DND-41 (cell line): ENCODE results near the gene ING1.

Experiments
- ATAC-seq: fragments of 200-7000 bp; cut with Tn5 transposase; 3 replicates; pipeline ENCODE4 v1.9.1; 2021; ENCODE audit warnings: low read depth; ENCODE audit not compliant: insufficient read depth
- DNase-seq: peaks from one replicate; pipeline ENCODE4 v3.0.0-alpha.2; 2020
- H2AFZ ChIP-seq: 2 replicates; pipeline ENCODE4 v1.6.0; 2012; ENCODE audit warnings: low read depth, low read length
- H3K27ac ChIP-seq: 2 replicates; pipeline ENCODE4 v1.5.1; 2012; ENCODE audit warnings: low read length, inconsistent platforms
- H3K27me3 ChIP-seq: fragments of 200-600 bp; sonication (generic); 2 replicates; pipeline ENCODE4 v1.6.0; 2012; ENCODE audit warnings: low read length, mild to moderate bottlenecking, inconsistent platforms; ENCODE audit not compliant: insufficient read depth, poor library complexity
- H3K36me3 ChIP-seq: 2 replicates; pipeline ENCODE4 v1.5.1; 2012; ENCODE audit warnings: low read length, inconsistent platforms; ENCODE audit not compliant: insufficient read depth
- H3K4me1 ChIP-seq: 2 replicates; pipeline ENCODE4 v1.5.1; 2012; ENCODE audit warnings: mild to moderate bottlenecking, low read length; ENCODE audit not compliant: insufficient read depth
- H3K4me2 ChIP-seq: 2 replicates; pipeline ENCODE4 v1.6.0; 2012; ENCODE audit warnings: mild to moderate bottlenecking, moderate library complexity, low read length, inconsistent platforms; ENCODE audit not compliant: insufficient read depth
- H3K4me3 ChIP-seq, 2 experiments: fragments of 200-600 bp in 1 of 2; shearing (Covaris generic) in 1 of 2; 2 replicates each; pipeline ENCODE4 v1.5.1; 2012 to 2016; ENCODE audit warnings: inconsistent platforms in 2 of 2, low read length in 2 of 2, mild to moderate bottlenecking in 2 of 2, low read depth in 1 of 2, moderate library complexity in 1 of 2
- H3K79me2 ChIP-seq: 2 replicates; pipeline ENCODE4 v1.6.0; 2012; ENCODE audit warnings: low read length, inconsistent platforms; ENCODE audit not compliant: insufficient read depth
- H3K9ac ChIP-seq: 2 replicates; pipeline ENCODE4 v1.6.0; 2012; ENCODE audit warnings: low read depth, mild to moderate bottlenecking, inconsistent platforms, low read length, moderate library complexity
- H3K9me3 ChIP-seq: 2 replicates; pipeline ENCODE4 v1.5.1; 2012; ENCODE audit warnings: low read length, moderate library complexity, mild to moderate bottlenecking, inconsistent platforms; ENCODE audit not compliant: insufficient read depth, severe bottlenecking
- H4K20me1 ChIP-seq: 2 replicates; pipeline ENCODE4 v1.6.0; 2012; ENCODE audit warnings: low read length; ENCODE audit not compliant: insufficient read depth
- EZH2 ChIP-seq: IDR thresholded peaks from 3 replicates; pipeline ENCODE4 v1.6.1; 2012; ENCODE audit warnings: borderline replicate concordance, low read depth, mild to moderate bottlenecking, moderate library complexity, low read length, inconsistent platforms; ENCODE audit not compliant: severe bottlenecking
- TF ChIP-seq, protein P1 (sequence below): IDR thresholded peaks from 2 replicates; pipeline ENCODE4 v1.5.1; 2012; ENCODE audit warnings: borderline replicate concordance, low read length, moderate library complexity, mild to moderate bottlenecking; ENCODE audit not compliant: poor library complexity, severe bottlenecking; ENCODE audit errors: extremely low read depth

The ING1 gene

DNA sequence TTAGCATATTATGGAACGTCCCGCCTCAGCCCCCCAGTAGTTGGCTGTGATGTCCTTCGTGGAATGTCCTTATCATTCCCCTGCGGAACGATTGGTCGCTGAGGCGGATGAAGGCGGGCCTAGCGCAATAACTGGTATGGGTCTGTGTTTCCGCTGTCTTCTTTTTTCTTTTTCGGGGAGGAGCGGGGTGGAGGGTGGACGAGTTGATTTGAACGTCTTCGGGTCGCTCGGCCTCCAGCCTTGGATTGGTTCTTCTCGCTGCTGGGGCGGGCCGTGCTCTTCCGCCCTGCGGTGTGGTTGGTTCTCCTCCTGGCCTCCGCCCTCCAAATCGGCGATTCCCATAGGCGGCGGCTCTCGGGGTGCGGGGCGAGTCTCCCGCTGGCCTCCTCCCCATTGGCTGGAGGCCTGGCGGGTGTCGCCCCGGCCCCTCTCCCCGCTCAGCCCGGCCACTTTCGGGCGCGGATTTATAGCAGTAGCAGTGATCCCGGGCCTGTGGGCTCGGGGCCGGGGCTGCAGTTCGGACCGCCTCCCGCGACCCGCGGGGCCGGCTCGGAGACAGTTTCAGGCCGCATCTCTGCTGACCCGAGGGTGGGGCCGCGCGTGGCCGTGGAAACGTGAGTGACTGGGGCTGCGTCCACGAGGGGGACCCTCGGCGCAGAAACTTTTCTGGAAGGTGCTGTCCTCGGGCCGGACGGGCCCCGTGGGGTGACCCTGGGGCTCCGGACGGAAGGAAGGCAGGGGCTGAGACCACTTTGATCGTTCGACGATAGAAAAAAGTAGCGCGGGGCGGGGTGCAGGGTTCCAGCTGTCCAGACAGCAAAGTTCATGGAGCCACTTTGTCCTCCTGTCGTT is 2.1 kb downstream of the ING1 start:
- Histone ChIP-seq H3K27me3 (no peaks in the 10 kb centered on the region), H3K36me3 (peaks cover 23% of the 10 kb centered on the region), H3K27ac (peak overlapping the region; percentile 60), H3K4me3 (peak overlapping the region; percentile 58 to 98; a peak in 3 of 4 replicates), H3K79me2 (peaks cover 78% of the 10 kb centered on the region), H3K9ac (peak overlapping the region; percentile 97), H4K20me1 (peaks cover 50% of the 10 kb centered on the region), H2AFZ (peak overlapping the region; percentile 58), H3K9me3 (no peaks in the 10 kb centered on the region), H3K4me1 (peaks cover 35% of the 10 kb centered on the region), H3K4me2 (peak overlapping the region; percentile 93)
- no peak for TF ChIP-seq EZH2
- TF ChIP-seq, protein P1, sequence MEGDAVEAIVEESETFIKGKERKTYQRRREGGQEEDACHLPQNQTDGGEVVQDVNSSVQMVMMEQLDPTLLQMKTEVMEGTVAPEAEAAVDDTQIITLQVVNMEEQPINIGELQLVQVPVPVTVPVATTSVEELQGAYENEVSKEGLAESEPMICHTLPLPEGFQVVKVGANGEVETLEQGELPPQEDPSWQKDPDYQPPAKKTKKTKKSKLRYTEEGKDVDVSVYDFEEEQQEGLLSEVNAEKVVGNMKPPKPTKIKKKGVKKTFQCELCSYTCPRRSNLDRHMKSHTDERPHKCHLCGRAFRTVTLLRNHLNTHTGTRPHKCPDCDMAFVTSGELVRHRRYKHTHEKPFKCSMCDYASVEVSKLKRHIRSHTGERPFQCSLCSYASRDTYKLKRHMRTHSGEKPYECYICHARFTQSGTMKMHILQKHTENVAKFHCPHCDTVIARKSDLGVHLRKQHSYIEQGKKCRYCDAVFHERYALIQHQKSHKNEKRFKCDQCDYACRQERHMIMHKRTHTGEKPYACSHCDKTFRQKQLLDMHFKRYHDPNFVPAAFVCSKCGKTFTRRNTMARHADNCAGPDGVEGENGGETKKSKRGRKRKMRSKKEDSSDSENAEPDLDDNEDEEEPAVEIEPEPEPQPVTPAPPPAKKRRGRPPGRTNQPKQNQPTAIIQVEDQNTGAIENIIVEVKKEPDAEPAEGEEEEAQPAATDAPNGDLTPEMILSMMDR, result peak; percentile 17
- DNase-seq (peak; percentile 98), ATAC-seq (peak; percentile 75)

DNA sequence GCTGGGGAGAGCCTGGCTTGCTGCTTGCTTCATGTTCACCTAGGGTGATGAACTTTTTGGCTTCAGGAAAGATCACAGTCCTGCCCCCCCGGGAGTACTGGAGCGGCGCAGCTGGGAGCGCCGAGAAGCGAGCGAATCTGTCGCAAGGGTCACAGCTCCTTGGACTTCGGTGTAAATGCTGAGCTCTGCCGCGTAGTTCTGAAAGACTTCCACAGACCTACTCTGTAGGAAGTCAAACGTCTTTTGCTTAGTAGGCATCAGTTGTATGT is 2.7 kb downstream of the ING1 start:
- Histone ChIP-seq H4K20me1 (peaks cover 53% of the 10 kb centered on the region), H2AFZ (peak overlapping the region; percentile 58), H3K79me2 (peaks cover 81% of the 10 kb centered on the region), H3K27ac (peak overlapping the region; percentile 60), H3K9me3 (no peaks in the 10 kb centered on the region), H3K27me3 (no peaks in the 10 kb centered on the region), H3K9ac (peak overlapping the region; percentile 76), H3K36me3 (peaks cover 28% of the 10 kb centered on the region), H3K4me2 (peak overlapping the region; percentile 93), H3K4me1 (peaks cover 30% of the 10 kb centered on the region), H3K4me3 (peak overlapping the region; percentile 58 to 69; a peak in 3 of 4 replicates)
- ATAC-seq, result no peak
- peak; percentile 37 for DNase-seq
- no peak for TF ChIP-seq EZH2
- TF ChIP-seq, protein P1, result no peak

DNA sequence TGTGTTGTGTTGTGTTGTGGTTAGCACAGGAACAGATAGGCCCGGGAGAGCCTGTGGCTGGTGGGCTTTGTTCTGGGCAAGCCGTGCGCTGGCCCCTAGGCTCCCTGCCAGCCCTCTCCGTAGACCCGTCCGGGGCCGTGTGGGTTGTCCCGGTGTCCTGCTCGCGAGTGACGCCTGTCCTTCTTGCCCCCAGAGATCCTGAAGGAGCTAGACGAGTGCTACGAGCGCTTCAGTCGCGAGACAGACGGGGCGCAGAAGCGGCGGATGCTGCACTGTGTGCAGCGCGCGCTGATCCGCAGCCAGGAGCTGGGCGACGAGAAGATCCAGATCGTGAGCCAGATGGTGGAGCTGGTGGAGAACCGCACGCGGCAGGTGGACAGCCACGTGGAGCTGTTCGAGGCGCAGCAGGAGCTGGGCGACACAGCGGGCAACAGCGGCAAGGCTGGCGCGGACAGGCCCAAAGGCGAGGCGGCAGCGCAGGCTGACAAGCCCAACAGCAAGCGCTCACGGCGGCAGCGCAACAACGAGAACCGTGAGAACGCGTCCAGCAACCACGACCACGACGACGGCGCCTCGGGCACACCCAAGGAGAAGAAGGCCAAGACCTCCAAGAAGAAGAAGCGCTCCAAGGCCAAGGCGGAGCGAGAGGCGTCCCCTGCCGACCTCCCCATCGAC is 5.7 kb downstream of the ING1 start:
- H4K20me1 ChIP-seq, result peaks cover 65% of the 10 kb centered on the region
- TF ChIP-seq, protein P1, result no peak
- no peak for TF ChIP-seq EZH2
- peaks cover 77% of the 10 kb centered on the region for H3K79me2 ChIP-seq

More for the DNA sequence above, 5.7 kb downstream of the ING1 start:
- no peak for ATAC-seq
- Histone ChIP-seq H2AFZ (no peak overlapping the region), H3K9ac (no peak overlapping the region), H3K4me2 (no peak overlapping the region), H3K27ac (no peak overlapping the region), H3K4me1 (peaks cover 23% of the 10 kb centered on the region), H3K36me3 (peaks cover 39% of the 10 kb centered on the region), H3K9me3 (no peaks in the 10 kb centered on the region), H3K4me3 (no peak overlapping the region), H3K27me3 (no peaks in the 10 kb centered on the region)
- DNase-seq, result no peak
